GM21447 (cell line): Measurements from ENCODE around the gene FAM221B.

Experiments used
- ATAC-seq: cut with Tn5 transposase; IDR thresholded peaks from one replicate; pipeline ENCODE4 v1.9.1; 2021; ENCODE audit not compliant: unreplicated experiment

The FAM221B gene

GRCh38 chr9:35828716-35829083 is at the start of gene FAM221B:
Gene FAM221B, minus strand, starts transcription at chr9:35828732. Its CDS starts 2,571 bp downstream, at chr9:35826161.
- ATAC-seq, result peak; percentile 1

- no peak for ATAC-seq
Observed at GRCh38 chr9:35872505-35872904, 44.0 kb upstream of the FAM221B start.

- ATAC-seq, result no peak
Observed at GRCh38 chr9:35871545-35871944, 43.0 kb upstream of the FAM221B start.

GRCh38 chr9:35870351-35870923 is 41.9 kb upstream of the FAM221B start, which contains the start of gene OR13J1:
Gene OR13J1, minus strand, starts transcription at chr9:35870401. Its CDS starts 0 bp downstream, at chr9:35870401.
- no peak for ATAC-seq

- ATAC-seq, result no peak
Observed at GRCh38 chr9:35869621-35870216, 41.2 kb upstream of the FAM221B start.

- no peak for ATAC-seq
Observed at GRCh38 chr9:35868933-35869332, 40.4 kb upstream of the FAM221B start.

GRCh38 chr9:35867538-35867937 is 39.0 kb upstream of the FAM221B start:
- no peak for ATAC-seq

- ATAC-seq, result no peak
Observed at GRCh38 chr9:35864695-35865255, 36.2 kb upstream of the FAM221B start.

GRCh38 chr9:35863583-35863982 is 35.1 kb upstream of the FAM221B start:
- no peak for ATAC-seq

- ATAC-seq, result no peak
Observed at GRCh38 chr9:35862328-35862727, 33.8 kb upstream of the FAM221B start.

- no peak for ATAC-seq
Observed at GRCh38 chr9:35861161-35861897, 32.8 kb upstream of the FAM221B start.

- no peak for ATAC-seq
Observed at GRCh38 chr9:35859990-35860339, 31.4 kb upstream of the FAM221B start.

GRCh38 chr9:35859310-35859989 is 30.9 kb upstream of the FAM221B start:
- ATAC-seq, result no peak

GRCh38 chr9:35858458-35858857 is 29.9 kb upstream of the FAM221B start:
- no peak for ATAC-seq

GRCh38 chr9:35856882-35857281 is 28.4 kb upstream of the FAM221B start:
- no peak for ATAC-seq

- ATAC-seq, result no peak
Observed at GRCh38 chr9:35856206-35856605, 27.7 kb upstream of the FAM221B start.

GRCh38 chr9:35854091-35854762 is 25.7 kb upstream of the FAM221B start:
- ATAC-seq, result no peak

GRCh38 chr9:35852876-35853865 is 24.6 kb upstream of the FAM221B start:
- ATAC-seq, result no peak

- ATAC-seq, result no peak
Observed at GRCh38 chr9:35852267-35852815, 23.8 kb upstream of the FAM221B start.
